HCT116 (cell line): Measurements from ENCODE around the gene SPON2. TPM values are rescaled to one million over a fixed set of nuclear protein-coding genes. Genes with fewer than 3 reads are reported as not detected.

Experiments
- ATAC-seq: fragments of 200-7000 bp; cut with Tn5 transposase; 2 replicates; pipeline ENCODE4 v1.9.1; 2020; ENCODE audit warnings: mild to moderate bottlenecking, moderate library complexity
- BruUV-seq: library from RNA; stranded (reverse); fragments of 400-500 nt; replicated peaks from 2 replicates; lab custom pipeline; 2021; lab: Mats Ljungman, UMichigan
- CTCF ChIA-PET: fragments of 300-600 bp; sonication (Branson Sonifier 250); formaldehyde crosslinking; loops from one replicate; lab custom pipeline; 2021; ENCODE audit warnings: antibody characterized with exemption; lab: Charles Lee
- POLR2A ChIA-PET: fragments of 300-600, 350-600 bp; sonication (Branson Sonifier 250); formaldehyde crosslinking; loops from one replicate; lab custom pipeline; 2021; ENCODE audit warnings: antibody characterized with exemption; lab: Charles Lee
- RAD21 ChIA-PET, 2 experiments: fragments of 300-600 bp; sonication (Branson Sonifier 250); formaldehyde crosslinking; loops; one replicate each; lab custom pipeline; 2023; ENCODE audit warnings: low total read pairs in 2 of 2; ENCODE audit not compliant: uncharacterized antibody in 2 of 2, unreplicated experiment in 2 of 2, low non-redundant PET in 1 of 2; lab: Charles Lee
- DNase-seq: peaks from one replicate; pipeline ENCODE4 v3.0.0-alpha.2; 2010; ENCODE audit warnings: low read depth, low spot score
- H2AFZ ChIP-seq: fragments of 200-600 bp; shearing (Covaris generic), sonication (generic); 2 replicates; pipeline ENCODE4 v1.6.1; 2017; ENCODE audit warnings: low read depth, mixed run types, mixed read lengths, antibody characterized with exemption, low read length; ENCODE audit not compliant: poor library complexity, severe bottlenecking
- H3K27ac ChIP-seq: 2 replicates; pipeline ENCODE4 v1.5.1; 2012; ENCODE audit warnings: low read depth, low read length
- H3K27me3 ChIP-seq: fragments of 200-600 bp; sonication (generic); 2 replicates; pipeline ENCODE4 v1.6.1; 2016; ENCODE audit warnings: mixed run types, low read length, mixed read lengths; ENCODE audit not compliant: insufficient read depth
- H3K36me3 ChIP-seq, 2 experiments: fragments of 200-500 bp in 1 of 2; fragments of 200-600 bp in 1 of 2; sonication (Bioruptor generic) in 1 of 2; sonication (generic) in 1 of 2; 2 replicates each; pipeline versions ENCODE4 v1.5.1 to v1.6.1; 2014 to 2016; ENCODE audit warnings: low read length in 2 of 2, inconsistent platforms in 1 of 2, mixed read lengths in 1 of 2, mixed run types in 1 of 2; ENCODE audit not compliant: insufficient read depth in 2 of 2, control insufficient read depth in 1 of 2
- H3K4me1 ChIP-seq, 2 experiments: fragments of 200-600 bp in 1 of 2; sonication (generic) in 1 of 2; 2 replicates each; pipeline versions ENCODE4 v1.5.1 to v1.6.1; 2012 to 2017; ENCODE audit warnings: low read length in 2 of 2, inconsistent platforms in 1 of 2, mild to moderate bottlenecking in 1 of 2, mixed read lengths in 1 of 2, mixed run types in 1 of 2, moderate library complexity in 1 of 2; ENCODE audit not compliant: insufficient read depth in 2 of 2, control insufficient read depth in 1 of 2
- H3K4me2 ChIP-seq: fragments of 200-600 bp; sonication (generic); 2 replicates; pipeline ENCODE4 v1.6.1; 2017; ENCODE audit warnings: mixed run types, low read length, mixed read lengths
- H3K4me3 ChIP-seq, 2 experiments: fragments of 200-600 bp in 1 of 2; sonication (generic) in 1 of 2; replicated peaks in 1 of 2; 2 replicates each; pipeline ENCODE4 v1.5.1; 2011 to 2016; ENCODE audit warnings: low read length in 2 of 2, control low read depth in 1 of 2, low read depth in 1 of 2, mild to moderate bottlenecking in 1 of 2, mixed read lengths in 1 of 2, mixed run types in 1 of 2
- H3K79me2 ChIP-seq: fragments of 200-600 bp; sonication (generic); 2 replicates; pipeline ENCODE4 v1.6.1; 2017; ENCODE audit warnings: mild to moderate bottlenecking, mixed run types, low read length, moderate library complexity, mixed read lengths; ENCODE audit not compliant: insufficient read depth
- H3K9ac ChIP-seq: fragments of 200-600 bp; sonication (generic); 2 replicates; pipeline ENCODE4 v1.6.1; 2016; ENCODE audit warnings: low read length, mixed read lengths
- H3K9me2 ChIP-seq: fragments of 200-600 bp; sonication (generic), shearing (Covaris generic); 2 replicates; pipeline ENCODE4 v1.6.1; 2017; ENCODE audit warnings: mixed run types, mild to moderate bottlenecking, moderate library complexity; ENCODE audit not compliant: insufficient read depth
- H3K9me3 ChIP-seq, 2 experiments: fragments of 200-500 bp in 1 of 2; fragments of 200-600 bp in 1 of 2; sonication (Bioruptor generic) in 1 of 2; sonication (generic) in 1 of 2; 2 replicates each; pipeline ENCODE4 v1.6.1; 2014 to 2017; ENCODE audit warnings: low read length in 2 of 2, mixed read lengths in 2 of 2, inconsistent platforms in 1 of 2, low read depth in 1 of 2, mild to moderate bottlenecking in 1 of 2, mixed run types in 1 of 2, moderate library complexity in 1 of 2; ENCODE audit not compliant: control insufficient read depth in 1 of 2, insufficient read depth in 1 of 2
- H4K20me1 ChIP-seq: fragments of 200-600 bp; sonication (generic), shearing (Covaris generic); 2 replicates; pipeline ENCODE4 v1.6.1; 2017; ENCODE audit warnings: mixed run types, mild to moderate bottlenecking, moderate library complexity; ENCODE audit not compliant: insufficient read depth
- CEBPB ChIP-seq: IDR thresholded peaks from 2 replicates; pipeline ENCODE4 v1.6.1; 2012; ENCODE audit warnings: low read depth
- EGR1 ChIP-seq: IDR thresholded peaks from 2 replicates; pipeline ENCODE4 v1.6.1; 2012; ENCODE audit warnings: low read depth
- ELF1 ChIP-seq: IDR thresholded peaks from 2 replicates; pipeline ENCODE4 v1.6.1; 2012; ENCODE audit warnings: low read depth, borderline replicate concordance
- FOSL1 ChIP-seq: IDR thresholded peaks from 2 replicates; pipeline ENCODE4 v1.6.1; 2012; ENCODE audit warnings: low read depth
- JUND ChIP-seq: IDR thresholded peaks from 2 replicates; pipeline ENCODE4 v1.6.1; 2012
- SP1 ChIP-seq: IDR thresholded peaks from 2 replicates; pipeline ENCODE4 v1.6.1; 2012; ENCODE audit warnings: low read depth
- SRF ChIP-seq: IDR thresholded peaks from 2 replicates; pipeline ENCODE4 v1.6.1; 2012; ENCODE audit warnings: low read depth
- ZFX ChIP-seq: fragments of 450-650 bp; IDR thresholded peaks from 2 replicates; pipeline ENCODE4 v1.6.1; 2017
- intact Hi-C: fragments of 100-400 bp; cut with micrococcal nuclease; formaldehyde crosslinking; loops from 2 replicates; pipeline ENCODE4 v1.10.0; 2022
- total RNA-seq: library from RNA; stranded (reverse); gene quantifications from one replicate; pipeline ENCODE4 v1.2.1, GENCODE V29; 2021; ENCODE audit not compliant: unreplicated experiment
- TF ChIP-seq, protein P1 (sequence below), 3 experiments: fragments of 200-600 bp in 1 of 3; sonication (generic) in 1 of 3; IDR thresholded peaks in 2 of 3; conservative IDR thresholded peaks in 1 of 3; 2 replicates each; pipeline ENCODE4 v1.5.1; 2012 to 2017; ENCODE audit warnings: low read depth in 2 of 3, low read length in 2 of 3, antibody characterized with exemption in 1 of 3, borderline replicate concordance in 1 of 3, control low read depth in 1 of 3, mild to moderate bottlenecking in 1 of 3, mixed read lengths in 1 of 3, mixed run types in 1 of 3, moderate library complexity in 1 of 3; ENCODE audit not compliant: insufficient read depth in 1 of 3

The SPON2 gene
- total RNA-seq, 1 experiment from 2014 or later, result 1.5 TPM

DNA sequence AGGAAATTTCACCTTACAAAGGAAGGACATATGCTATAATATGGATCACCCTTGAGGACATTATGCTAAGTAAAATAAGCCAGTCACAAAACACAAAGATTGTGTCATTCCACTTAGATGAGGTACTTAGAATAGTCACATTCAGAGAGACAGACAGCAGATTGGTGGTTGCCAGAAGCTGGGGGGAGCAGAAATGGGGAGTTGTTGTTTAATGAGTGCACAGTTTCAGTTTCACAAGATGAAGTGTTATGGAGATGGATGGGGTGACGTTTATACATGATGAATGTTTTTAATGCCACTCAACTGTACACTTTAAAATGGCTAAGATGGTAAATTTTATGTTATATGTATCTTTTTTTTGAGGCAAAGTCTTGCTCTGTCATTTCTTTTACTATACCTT lies 14.8 kb upstream of the SPON2 start:
- H3K4me3 ChIP-seq, result no peak overlapping the region
- peaks cover 7 to 8% of the 10 kb centered on the region in 2 experiments for H3K4me1 ChIP-seq
- ATAC-seq (no peak), DNase-seq (no peak)
- no peaks in the 10 kb centered on the region for H3K36me3 ChIP-seq
- RAD21 ChIA-PET, result no interaction called here
- no peaks in the 10 kb centered on the region for H3K9me3 ChIP-seq
- H3K79me2 ChIP-seq, result no peaks in the 10 kb centered on the region
- H2AFZ ChIP-seq, result no peak overlapping the region
- no peaks in the 10 kb centered on the region for H4K20me1 ChIP-seq
- H3K9me2 ChIP-seq, result no peaks in the 10 kb centered on the region
- no peak overlapping the region for H3K4me2 ChIP-seq
- no TSS peak for BruUV-seq
- CTCF ChIA-PET, result no interaction called here
- POLR2A ChIA-PET, result no interaction called here
- TF ChIP-seq CEBPB (no peak), ZFX (no peak), EGR1 (no peak), ELF1 (no peak), SRF (no peak), JUND (no peak)
- TF ChIP-seq, protein P1, sequence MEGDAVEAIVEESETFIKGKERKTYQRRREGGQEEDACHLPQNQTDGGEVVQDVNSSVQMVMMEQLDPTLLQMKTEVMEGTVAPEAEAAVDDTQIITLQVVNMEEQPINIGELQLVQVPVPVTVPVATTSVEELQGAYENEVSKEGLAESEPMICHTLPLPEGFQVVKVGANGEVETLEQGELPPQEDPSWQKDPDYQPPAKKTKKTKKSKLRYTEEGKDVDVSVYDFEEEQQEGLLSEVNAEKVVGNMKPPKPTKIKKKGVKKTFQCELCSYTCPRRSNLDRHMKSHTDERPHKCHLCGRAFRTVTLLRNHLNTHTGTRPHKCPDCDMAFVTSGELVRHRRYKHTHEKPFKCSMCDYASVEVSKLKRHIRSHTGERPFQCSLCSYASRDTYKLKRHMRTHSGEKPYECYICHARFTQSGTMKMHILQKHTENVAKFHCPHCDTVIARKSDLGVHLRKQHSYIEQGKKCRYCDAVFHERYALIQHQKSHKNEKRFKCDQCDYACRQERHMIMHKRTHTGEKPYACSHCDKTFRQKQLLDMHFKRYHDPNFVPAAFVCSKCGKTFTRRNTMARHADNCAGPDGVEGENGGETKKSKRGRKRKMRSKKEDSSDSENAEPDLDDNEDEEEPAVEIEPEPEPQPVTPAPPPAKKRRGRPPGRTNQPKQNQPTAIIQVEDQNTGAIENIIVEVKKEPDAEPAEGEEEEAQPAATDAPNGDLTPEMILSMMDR (IDR thresholded peaks at IDR 0.05 in 2 of 3, conservative IDR thresholded peaks at IDR 0.05 in 1 of 3; ENCODE audit: borderline replicate concordance in 1 of 3, insufficient read depth in 1 of 3, low read depth in 2 of 3, low read length in 2 of 3), result no peak
- intact Hi-C loops, result no loop called here
- no peak overlapping the region for H3K9ac ChIP-seq
- H3K27me3 ChIP-seq, result no peaks in the 10 kb centered on the region
- no peak overlapping the region for H3K27ac ChIP-seq

GRCh38 chr4:1183985-1184773 lies 11.8 kb upstream of the SPON2 start:
- no peaks in the 10 kb centered on the region for H3K36me3 ChIP-seq
- H3K27me3 ChIP-seq, result no peaks in the 10 kb centered on the region
- ChIA-PET CTCF (interaction anchor here (0.6 kb wide), 1 partner anchor 40 kb away, joined by 3 read pairs; no protein-coding TSS in a partner anchor), RAD21 (no interaction called here), POLR2A (no interaction called here)
- no peaks in the 10 kb centered on the region for H3K9me2 ChIP-seq
- H3K4me1 ChIP-seq, result peaks cover 0 to 1% of the 10 kb centered on the region in 2 experiments; a peak in 1 of 4 replicates
- no peaks in the 10 kb centered on the region for H4K20me1 ChIP-seq
- intact Hi-C loops, result no loop called here
- H3K9me3 ChIP-seq, result no peaks in the 10 kb centered on the region
- no peak for DNase-seq
- no peak overlapping the region for H3K4me2 ChIP-seq
- ATAC-seq, result no peak
- no peak overlapping the region for H3K4me3 ChIP-seq
- H2AFZ ChIP-seq, result no peak overlapping the region
- no peak overlapping the region for H3K27ac ChIP-seq
- H3K9ac ChIP-seq, result no peak overlapping the region
- H3K79me2 ChIP-seq, result no peaks in the 10 kb centered on the region
- TF ChIP-seq FOSL1, result no peak
- TF ChIP-seq SP1, result no peak
- TF ChIP-seq, protein P1 (IDR thresholded peaks at IDR 0.05 in 2 of 3, conservative IDR thresholded peaks at IDR 0.05 in 1 of 3; ENCODE audit: borderline replicate concordance in 1 of 3, insufficient read depth in 1 of 3, low read depth in 2 of 3, low read length in 2 of 3), result no peak
- TF ChIP-seq, all 23 proteins: peak for 0
- no TSS peak for BruUV-seq
